HG02798 (cell line): Measurements from ENCODE around the gene EFHC2.

ENCODE experiments used
- ATAC-seq: cut with Tn5 transposase; IDR thresholded peaks from one replicate; pipeline ENCODE4 v1.9.1; 2021; ENCODE audit warnings: mild to moderate bottlenecking; ENCODE audit not compliant: unreplicated experiment, poor library complexity

EFHC2 gene

GRCh38 chrX:44162964-44163475 lies 180.5 kb downstream of the EFHC2 start:
- no peak for ATAC-seq

GRCh38 chrX:44157858-44158257 lies 185.6 kb downstream of the EFHC2 start:
- ATAC-seq = no peak

GRCh38 chrX:44157283-44157682 lies 186.2 kb downstream of the EFHC2 start:
- ATAC-seq = no peak

GRCh38 chrX:44156726-44157125 lies 186.7 kb downstream of the EFHC2 start:
- no peak for ATAC-seq

GRCh38 chrX:44155126-44155525 lies 188.3 kb downstream of the EFHC2 start:
- no peak for ATAC-seq

GRCh38 chrX:44152852-44153251 lies 190.6 kb downstream of the EFHC2 start:
- ATAC-seq = no peak

- no peak for ATAC-seq
Observed at GRCh38 chrX:44147130-44147529, 196.3 kb downstream of the EFHC2 start.

GRCh38 chrX:44144177-44144945 lies 199.1 kb downstream of the EFHC2 start:
- no peak for ATAC-seq

- no peak for ATAC-seq
Observed at GRCh38 chrX:44143061-44143602, 200.3 kb downstream of the EFHC2 start.

- ATAC-seq = no peak
Observed at GRCh38 chrX:44130189-44130588, 213.3 kb downstream of the EFHC2 start.

- ATAC-seq = no peak
Observed at GRCh38 chrX:44113337-44113736, 230.1 kb downstream of the EFHC2 start.

- ATAC-seq = no peak
Observed at GRCh38 chrX:44106864-44107263, 236.6 kb downstream of the EFHC2 start.

GRCh38 chrX:44105228-44105913 lies 238.1 kb downstream of the EFHC2 start:
- no peak for ATAC-seq

GRCh38 chrX:44104699-44105098 lies 238.8 kb downstream of the EFHC2 start:
- ATAC-seq = no peak

GRCh38 chrX:44101281-44101680 lies 242.2 kb downstream of the EFHC2 start:
- no peak for ATAC-seq

- no peak for ATAC-seq
Observed at GRCh38 chrX:44099366-44099765, 244.1 kb downstream of the EFHC2 start.
